Trophoblast cell (in vitro differentiated cells and primary cell): ENCODE results near the gene ACOT12.
A peak's percentile ranks its signal among the peaks of the same experiment; 100 is the strongest.

Experiments used
- DNase-seq, 2 donors: peaks; one replicate each; pipeline ENCODE4 v3.0.0-alpha.2; 2016
- H2AFZ ChIP-seq: 2 replicates; pipeline ENCODE4 v1.6.1; 2013; ENCODE audit warnings: low read length, moderate library complexity, mild to moderate bottlenecking; ENCODE audit not compliant: insufficient read depth, poor library complexity
- H2AK5ac ChIP-seq: 2 replicates; pipeline ENCODE4 v1.6.1; 2013; ENCODE audit warnings: mild to moderate bottlenecking, low read length
- H2BK120ac ChIP-seq: 2 replicates; pipeline ENCODE4 v1.6.1; 2013; ENCODE audit warnings: low read length, mild to moderate bottlenecking, moderate library complexity; ENCODE audit not compliant: insufficient read depth, poor library complexity
- H2BK12ac ChIP-seq: 2 replicates; pipeline ENCODE4 v1.6.1; 2013; ENCODE audit warnings: mild to moderate bottlenecking, low read length, moderate library complexity
- H2BK5ac ChIP-seq: 2 replicates; pipeline ENCODE4 v1.6.1; 2013; ENCODE audit warnings: low read length, low read depth, moderate library complexity, mild to moderate bottlenecking; ENCODE audit not compliant: poor library complexity
- H3K14ac ChIP-seq: 2 replicates; pipeline ENCODE4 v1.6.1; 2013; ENCODE audit warnings: mild to moderate bottlenecking, low read length
- H3K18ac ChIP-seq: 2 replicates; pipeline ENCODE4 v1.6.1; 2013; ENCODE audit warnings: mild to moderate bottlenecking, low read length
- H3K23ac ChIP-seq: 2 replicates; pipeline ENCODE4 v1.6.1; 2013; ENCODE audit warnings: low read length
- H3K27ac ChIP-seq: 2 replicates; pipeline ENCODE4 v1.5.1; 2013; ENCODE audit warnings: low read depth, mild to moderate bottlenecking, inconsistent platforms, low read length, moderate library complexity
- H3K27me3 ChIP-seq: 2 replicates; pipeline ENCODE4 v1.6.1; 2013; ENCODE audit warnings: inconsistent platforms, mild to moderate bottlenecking, low read length, moderate library complexity; ENCODE audit not compliant: insufficient read depth
- H3K36me3 ChIP-seq, 2 experiments: 1 replicate in 1 of 2; 2 replicates in 1 of 2; pipeline ENCODE4 v1.6.1; 2013; ENCODE audit warnings: low read length in 2 of 2, mild to moderate bottlenecking in 2 of 2, moderate library complexity in 1 of 2; ENCODE audit not compliant: insufficient read depth in 2 of 2, control insufficient read depth in 1 of 2
- H3K4ac ChIP-seq: 2 replicates; pipeline ENCODE4 v1.6.1; 2013; ENCODE audit warnings: low read depth, mild to moderate bottlenecking, low read length, moderate library complexity
- H3K4me1 ChIP-seq, 2 experiments: 1 replicate in 1 of 2; 2 replicates in 1 of 2; pipeline ENCODE4 v1.6.1; 2013; ENCODE audit warnings: low read length in 2 of 2, mild to moderate bottlenecking in 2 of 2, moderate library complexity in 1 of 2; ENCODE audit not compliant: insufficient read depth in 2 of 2, control insufficient read depth in 1 of 2
- H3K4me2 ChIP-seq: 2 replicates; pipeline ENCODE4 v1.6.1; 2013; ENCODE audit warnings: inconsistent platforms, mild to moderate bottlenecking, low read length, moderate library complexity
- H3K4me3 ChIP-seq: 2 replicates; pipeline ENCODE4 v1.5.1; 2013; ENCODE audit warnings: mild to moderate bottlenecking, low read depth, low read length, inconsistent platforms
- H3K79me1 ChIP-seq: one replicate; pipeline ENCODE4 v1.6.1; 2013; ENCODE audit warnings: low read length
- H3K79me2 ChIP-seq: 2 replicates; pipeline ENCODE4 v1.6.1; 2013; ENCODE audit warnings: low read length, mild to moderate bottlenecking; ENCODE audit not compliant: control insufficient read depth, insufficient read depth, poor library complexity
- H3K9ac ChIP-seq: 2 replicates; pipeline ENCODE4 v1.6.1; 2013; ENCODE audit warnings: mild to moderate bottlenecking, low read length
- H3K9me3 ChIP-seq: 2 replicates; pipeline ENCODE4 v1.6.1; 2013; ENCODE audit warnings: low read depth, mild to moderate bottlenecking, control low read depth, inconsistent platforms, low read length; ENCODE audit not compliant: insufficient read depth
- H4K12ac ChIP-seq: 2 replicates; pipeline ENCODE4 v1.6.1; 2013; ENCODE audit warnings: low read depth, mild to moderate bottlenecking, low read length, moderate library complexity
- H4K8ac ChIP-seq: 2 replicates; pipeline ENCODE4 v1.6.1; 2013; ENCODE audit warnings: low read depth, mild to moderate bottlenecking, low read length, moderate library complexity
- H4K91ac ChIP-seq: one replicate; pipeline ENCODE4 v1.6.1; 2013; ENCODE audit warnings: low read depth, mild to moderate bottlenecking, low read length, moderate library complexity
- WGBS: extraction: QIAGEN DNeasy Blood & Tissue Kit; methylation state at CpG from one replicate; pipeline ENCODE4 v1.1.7; 2013; ENCODE audit warnings: missing lambda C conversion rate; ENCODE audit not compliant: insufficient read length, insufficient coverage; ENCODE audit errors: extremely low coverage; 5-methylcytosine and 5-hydroxymethylcytosine counted together

The ACOT12 gene

DNA sequence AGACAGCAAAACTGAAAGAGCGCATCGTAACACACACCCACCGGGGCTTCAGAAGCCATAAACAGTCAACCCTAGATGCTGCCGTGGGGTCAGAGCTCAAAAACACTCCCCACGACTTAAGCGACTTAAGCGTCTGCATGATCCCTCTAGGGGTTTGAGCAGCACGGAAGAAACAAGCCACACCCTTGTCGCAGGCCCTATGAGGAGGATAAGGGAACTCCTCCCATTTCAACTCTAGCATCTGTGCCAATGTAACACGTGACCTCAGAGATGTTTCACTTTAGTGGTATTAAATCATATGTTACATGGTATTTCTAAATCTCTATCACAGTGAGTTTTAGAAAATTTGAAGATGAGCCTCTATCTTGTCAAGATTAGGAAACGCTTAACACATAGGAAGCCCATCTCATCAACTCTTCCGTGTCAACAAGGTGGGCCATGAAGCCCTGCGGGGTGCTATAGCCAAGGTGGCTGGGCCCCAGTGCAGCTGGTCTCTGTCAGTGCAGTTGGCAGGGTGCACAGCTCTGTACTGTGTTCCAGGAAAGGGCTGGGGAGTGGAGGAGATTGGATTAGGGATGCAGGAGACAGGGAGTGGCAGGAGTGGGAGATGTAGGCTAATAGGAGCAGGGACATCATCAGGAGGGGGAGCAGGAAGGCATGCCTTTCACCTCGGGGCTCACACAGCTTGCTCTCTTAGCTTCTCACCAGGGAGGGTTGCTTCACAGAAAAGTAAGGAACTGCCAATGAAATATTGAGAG, 59.5 kb downstream of the ACOT12 start:
- H3K4ac ChIP-seq, result no peak overlapping the region
- H3K23ac ChIP-seq, result no peak overlapping the region
- no peaks in the 10 kb centered on the region for H3K36me3 ChIP-seq
- no peak overlapping the region for H4K12ac ChIP-seq
- no peak overlapping the region for H3K18ac ChIP-seq
- H3K9ac ChIP-seq, result no peak overlapping the region
- no peak overlapping the region for H3K4me3 ChIP-seq
- H4K8ac ChIP-seq, result no peak overlapping the region
- H3K27me3 ChIP-seq, result no peaks in the 10 kb centered on the region
- H3K14ac ChIP-seq, result no peak overlapping the region
- peak in 1 of 2 donors; percentile 3 for DNase-seq
- H3K9me3 ChIP-seq, result no peaks in the 10 kb centered on the region
- H4K91ac ChIP-seq, result no peak overlapping the region
- no peak overlapping the region for H2BK120ac ChIP-seq
- no peak overlapping the region for H3K4me2 ChIP-seq
- no peaks in the 10 kb centered on the region for H3K4me1 ChIP-seq
- H2BK12ac ChIP-seq, result no peak overlapping the region
- no peak overlapping the region for H3K27ac ChIP-seq
- H3K79me2 ChIP-seq, result no peaks in the 10 kb centered on the region
- no peak overlapping the region for H2AK5ac ChIP-seq
- H2AFZ ChIP-seq, result no peak overlapping the region
- no peak overlapping the region for H2BK5ac ChIP-seq
- H3K79me1 ChIP-seq, result no peaks in the 10 kb centered on the region
- no CpG with 5 or more reads among the region's 14 CpGs for WGBS

DNA sequence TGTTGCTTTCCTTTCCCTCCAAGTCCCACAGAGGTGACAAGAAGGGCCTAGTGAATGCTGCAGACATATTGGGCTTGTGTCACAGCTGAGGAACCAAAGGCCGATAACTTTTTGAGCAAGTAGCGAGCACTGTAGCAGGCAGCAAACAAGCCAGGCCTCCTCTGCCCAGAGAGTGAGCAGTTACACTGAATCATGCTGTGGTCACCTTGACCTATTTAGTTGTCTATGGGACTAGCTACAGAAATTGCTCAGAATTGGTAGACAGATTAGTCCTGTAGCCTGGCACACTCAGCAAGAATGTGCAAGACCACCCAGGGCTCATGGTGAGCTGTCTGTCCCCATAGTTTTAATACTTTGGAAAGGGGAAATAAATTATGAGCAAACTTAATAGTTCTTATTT, 67.4 kb downstream of the ACOT12 start:
- H3K18ac ChIP-seq, result no peak overlapping the region
- no peak overlapping the region for H4K12ac ChIP-seq
- no peaks in the 10 kb centered on the region for H3K27me3 ChIP-seq
- H3K14ac ChIP-seq, result no peak overlapping the region
- H4K8ac ChIP-seq, result no peak overlapping the region
- no peak for DNase-seq
- no peak overlapping the region for H3K27ac ChIP-seq
- no peak overlapping the region for H4K91ac ChIP-seq
- H3K4me1 ChIP-seq, result no peaks in the 10 kb centered on the region
- H3K36me3 ChIP-seq, result no peaks in the 10 kb centered on the region
- no peak overlapping the region for H2AK5ac ChIP-seq
- no peak overlapping the region for H2AFZ ChIP-seq
- H3K9ac ChIP-seq, result no peak overlapping the region
- H3K9me3 ChIP-seq, result no peaks in the 10 kb centered on the region
- H2BK120ac ChIP-seq, result no peak overlapping the region
- H3K4me3 ChIP-seq, result no peak overlapping the region
- H2BK12ac ChIP-seq, result no peak overlapping the region
- no peak overlapping the region for H3K23ac ChIP-seq
- no peak overlapping the region for H3K4me2 ChIP-seq
- no peaks in the 10 kb centered on the region for H3K79me2 ChIP-seq
- no peak overlapping the region for H2BK5ac ChIP-seq
- H3K79me1 ChIP-seq, result no peaks in the 10 kb centered on the region
- H3K4ac ChIP-seq, result no peak overlapping the region
- WGBS, result no CpG with 5 or more reads among the region's 2 CpGs

DNA sequence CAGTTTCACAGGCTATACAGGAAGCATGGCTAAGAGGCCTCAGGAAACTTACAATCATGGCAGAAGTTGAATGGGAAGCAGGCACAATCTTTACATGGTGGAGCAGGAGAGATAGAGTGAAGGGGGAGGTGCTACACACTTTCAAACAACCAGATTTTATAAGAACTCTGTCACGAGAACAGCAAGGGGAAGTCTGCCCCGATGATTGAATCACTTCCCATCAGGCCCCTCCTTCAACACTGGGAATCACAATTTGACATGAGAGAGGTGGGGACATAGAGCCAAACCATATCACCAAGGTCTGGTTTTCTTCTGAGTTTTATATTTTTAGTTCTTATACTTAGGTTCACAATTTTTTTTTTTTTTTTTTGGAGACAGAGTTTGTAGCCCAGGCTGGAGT, 76.4 kb downstream of the ACOT12 start:
- H2BK5ac ChIP-seq, result no peak overlapping the region
- no peaks in the 10 kb centered on the region for H3K27me3 ChIP-seq

GRCh38 chr5:81316571-81316970, 77.4 kb downstream of the ACOT12 start:
- Histone ChIP-seq H3K23ac (no peak overlapping the region), H3K9me3 (no peaks in the 10 kb centered on the region), H3K4ac (no peak overlapping the region), H3K4me1 (no peaks in the 10 kb centered on the region), H3K36me3 (peaks cover 2 to 3% of the 10 kb centered on the region in 2 experiments), H3K27ac (no peak overlapping the region), H3K14ac (no peak overlapping the region), H3K27me3 (no peaks in the 10 kb centered on the region), H4K8ac (no peak overlapping the region), H2AFZ (no peak overlapping the region), H3K9ac (no peak overlapping the region), H2BK5ac (no peak overlapping the region), H3K79me1 (no peaks in the 10 kb centered on the region), H3K18ac (no peak overlapping the region), H3K4me2 (no peak overlapping the region), H2AK5ac (no peak overlapping the region), H2BK12ac (no peak overlapping the region), H3K79me2 (no peaks in the 10 kb centered on the region), H3K4me3 (no peak overlapping the region), H4K12ac (no peak overlapping the region), H2BK120ac (no peak overlapping the region), H4K91ac (no peak overlapping the region)
- WGBS, result no CpG with 5 or more reads among the region's 2 CpGs
- no peak for DNase-seq

More for the DNA sequence above, 76.4 kb downstream of the ACOT12 start:
- H3K27ac ChIP-seq, result no peak overlapping the region
- no peak overlapping the region for H3K23ac ChIP-seq
- no peak overlapping the region for H3K4me3 ChIP-seq
- H3K4me2 ChIP-seq, result no peak overlapping the region
- H3K79me1 ChIP-seq, result no peaks in the 10 kb centered on the region
- H3K18ac ChIP-seq, result no peak overlapping the region
- H2BK12ac ChIP-seq, result no peak overlapping the region
- H3K9me3 ChIP-seq, result no peaks in the 10 kb centered on the region
- no peak overlapping the region for H4K91ac ChIP-seq
- H3K79me2 ChIP-seq, result no peaks in the 10 kb centered on the region
- H3K4me1 ChIP-seq, result no peaks in the 10 kb centered on the region
- no CpG with 5 or more reads among the region's 2 CpGs for WGBS
- no peak overlapping the region for H3K14ac ChIP-seq
- no peak overlapping the region for H4K8ac ChIP-seq
- no peak for DNase-seq
- no peak overlapping the region for H2BK120ac ChIP-seq
- no peak overlapping the region for H2AK5ac ChIP-seq
- no peak overlapping the region for H3K9ac ChIP-seq
- H4K12ac ChIP-seq, result no peak overlapping the region
- peaks cover under 1 to 2% of the 10 kb centered on the region in 2 experiments for H3K36me3 ChIP-seq
- H2AFZ ChIP-seq, result no peak overlapping the region
- no peak overlapping the region for H3K4ac ChIP-seq
